IMR-90 (cell line): ENCODE results near the gene BUB1B. TPM values are rescaled to one million over a fixed set of nuclear protein-coding genes. Genes with fewer than 3 reads are reported as not detected.

Source experiments
- ATAC-seq: fragments of 200-7000 bp; cut with Tn5 transposase; 2 replicates; pipeline ENCODE4 v1.9.1; 2020; ENCODE audit warnings: low read depth, mild to moderate bottlenecking, moderate library complexity
- BruUV-seq: library from RNA; stranded (reverse); fragments of 400-500 nt; replicated peaks from 2 replicates; lab custom pipeline; 2021; lab: Mats Ljungman, UMichigan
- CTCF ChIA-PET: fragments of 300-600 bp; formaldehyde crosslinking; extraction: SDS; loops from one replicate; lab custom pipeline; 2021; ENCODE audit warnings: antibody characterized with exemption; lab: Yijun Ruan, JAX
- POLR2A ChIA-PET: fragments of 300-600 bp; sonication (Branson Sonifier 250); formaldehyde crosslinking; loops from one replicate; lab custom pipeline; 2022; ENCODE audit warnings: antibody characterized with exemption; ENCODE audit not compliant: unreplicated experiment; lab: Charles Lee
- DNase-seq: peaks from one replicate; pipeline ENCODE4 v3.0.0; 2013
- H2AFZ ChIP-seq: replicated peaks from 2 replicates; pipeline ENCODE3; 2013; ENCODE audit warnings: low read length, mild to moderate bottlenecking; ENCODE audit not compliant: poor library complexity
- H2AK5ac ChIP-seq: 2 replicates; pipeline ENCODE4 v1.6.1; 2013; ENCODE audit warnings: low read depth, low read length, inconsistent platforms
- H2AK9ac ChIP-seq: replicated peaks from 2 replicates; pipeline ENCODE3; 2013; ENCODE audit warnings: mild to moderate bottlenecking, low read depth, low read length, moderate library complexity; ENCODE audit not compliant: poor library complexity
- H2BK120ac ChIP-seq: 2 replicates; pipeline ENCODE4 v1.6.1; 2013; ENCODE audit warnings: low read depth, low read length, inconsistent platforms
- H2BK15ac ChIP-seq: 3 replicates; pipeline ENCODE4 v1.6.1; 2013; ENCODE audit warnings: low read depth, low read length, inconsistent platforms
- H2BK20ac ChIP-seq: 2 replicates; pipeline ENCODE4 v1.6.1; 2013; ENCODE audit warnings: low read depth, mild to moderate bottlenecking, inconsistent platforms, low read length, moderate library complexity
- H2BK5ac ChIP-seq: 2 replicates; pipeline ENCODE4 v1.6.1; 2013; ENCODE audit warnings: mild to moderate bottlenecking, low read depth, low read length, inconsistent platforms; ENCODE audit not compliant: poor library complexity, severe bottlenecking
- H3K14ac ChIP-seq: replicated peaks from 2 replicates; pipeline ENCODE4 v1.6.1; 2013; ENCODE audit warnings: low read depth, low read length, inconsistent platforms
- H3K18ac ChIP-seq: 2 replicates; pipeline ENCODE4 v1.6.1; 2013; ENCODE audit warnings: low read depth, low read length, control low read depth
- H3K23ac ChIP-seq: 2 replicates; pipeline ENCODE4 v1.6.1; 2013; ENCODE audit warnings: low read depth, low read length, inconsistent platforms
- H3K27ac ChIP-seq: 2 replicates; pipeline ENCODE4 v1.5.1; 2013; ENCODE audit warnings: mild to moderate bottlenecking, control low read depth, low read length; ENCODE audit not compliant: insufficient read depth
- H3K27me3 ChIP-seq: 2 replicates; pipeline ENCODE4 v1.6.1; 2013; ENCODE audit warnings: low read length; ENCODE audit not compliant: control insufficient read depth, insufficient read depth
- H3K36me3 ChIP-seq: 2 replicates; pipeline ENCODE4 v1.6.1; 2013; ENCODE audit warnings: low read length, mixed read lengths; ENCODE audit not compliant: control insufficient read depth, insufficient read depth
- H3K4ac ChIP-seq: 2 replicates; pipeline ENCODE4 v1.6.1; 2013; ENCODE audit warnings: low read depth, low read length, inconsistent platforms
- H3K4me1 ChIP-seq: 2 replicates; pipeline ENCODE4 v1.6.1; 2013; ENCODE audit warnings: low read length, mixed read lengths; ENCODE audit not compliant: control insufficient read depth, insufficient read depth
- H3K4me2 ChIP-seq: 2 replicates; pipeline ENCODE4 v1.6.1; 2013; ENCODE audit warnings: low read depth, mild to moderate bottlenecking, control low read depth, low read length, moderate library complexity
- H3K4me3 ChIP-seq: 2 replicates; pipeline ENCODE4 v1.5.1; 2013; ENCODE audit warnings: low read depth, mild to moderate bottlenecking, control low read depth, low read length, moderate library complexity; ENCODE audit not compliant: insufficient read depth
- H3K56ac ChIP-seq: 2 replicates; pipeline ENCODE4 v1.6.1; 2013; ENCODE audit warnings: low read length, inconsistent platforms; ENCODE audit not compliant: insufficient read depth; ENCODE audit errors: extremely low read depth
- H3K79me1 ChIP-seq, 2 experiments: 2 replicates each; pipeline ENCODE4 v1.6.1; 2013; ENCODE audit warnings: low read length in 2 of 2, inconsistent platforms in 1 of 2, low read depth in 1 of 2
- H3K9ac ChIP-seq: 2 replicates; pipeline ENCODE4 v1.6.1; 2013; ENCODE audit warnings: low read depth, low read length, control low read depth
- H3K9me1 ChIP-seq: 2 replicates; pipeline ENCODE4 v1.6.1; 2013; ENCODE audit warnings: low read length, inconsistent platforms; ENCODE audit not compliant: insufficient read depth
- H3K9me3 ChIP-seq: 2 replicates; pipeline ENCODE4 v1.6.1; 2013; ENCODE audit warnings: low read length; ENCODE audit not compliant: control insufficient read depth, insufficient read depth
- H4K20me1 ChIP-seq: 2 replicates; pipeline ENCODE4 v1.6.1; 2013; ENCODE audit warnings: low read length, inconsistent platforms; ENCODE audit not compliant: insufficient read depth
- H4K5ac ChIP-seq: 2 replicates; pipeline ENCODE4 v1.6.1; 2013; ENCODE audit warnings: mild to moderate bottlenecking, low read depth, low read length, control low read depth
- H4K8ac ChIP-seq, 2 experiments: 2 replicates each; pipeline ENCODE4 v1.6.1; 2013; ENCODE audit warnings: low read depth in 2 of 2, low read length in 2 of 2, control low read depth in 1 of 2, inconsistent platforms in 1 of 2
- H4K91ac ChIP-seq: 2 replicates; pipeline ENCODE4 v1.6.1; 2013; ENCODE audit warnings: low read depth, low read length, inconsistent platforms; ENCODE audit not compliant: insufficient read depth
- CHD1 ChIP-seq: IDR thresholded peaks from 2 replicates; pipeline ENCODE4 v1.6.1; 2012; ENCODE audit warnings: low read depth, low read length, improper control_type of control experiment
- ELK1 ChIP-seq: fragments of 150-350 bp; IDR thresholded peaks from 2 replicates; pipeline ENCODE4 v1.6.1; 2016; ENCODE audit warnings: low read depth, mild to moderate bottlenecking, low read length, moderate library complexity, borderline replicate concordance
- FOS ChIP-seq: fragments of 150-350 bp; IDR thresholded peaks from 2 replicates; pipeline ENCODE4 v1.6.1; 2016; ENCODE audit warnings: low read depth, low read length
- MAFK ChIP-seq: IDR thresholded peaks from 2 replicates; pipeline ENCODE4 v1.6.1; 2012; ENCODE audit warnings: low read depth, low read length, improper control_type of control experiment
- MAZ ChIP-seq: IDR thresholded peaks from 2 replicates; pipeline ENCODE4 v1.6.1; 2012; ENCODE audit warnings: low read depth, mild to moderate bottlenecking, low read length, improper control_type of control experiment, moderate library complexity, borderline replicate concordance
- MXI1 ChIP-seq: IDR thresholded peaks from 2 replicates; pipeline ENCODE4 v1.6.1; 2012; ENCODE audit warnings: low read depth, mild to moderate bottlenecking, low read length, moderate library complexity, borderline replicate concordance
- NFE2L2 ChIP-seq: fragments of 150-350 bp; IDR thresholded peaks from 2 replicates; pipeline ENCODE4 v1.6.1; 2016; ENCODE audit warnings: low read depth, mild to moderate bottlenecking, low read length
- POLR2A ChIP-seq: IDR thresholded peaks from 2 replicates; pipeline ENCODE4 v1.6.1; 2012; ENCODE audit warnings: mild to moderate bottlenecking, low read depth, low read length
- RCOR1 ChIP-seq: IDR thresholded peaks from 2 replicates; pipeline ENCODE4 v1.6.1; 2012; ENCODE audit warnings: mild to moderate bottlenecking, low read length, improper control_type of control experiment; ENCODE audit not compliant: insufficient replicate concordance
- RFX5 ChIP-seq: IDR thresholded peaks from 2 replicates; pipeline ENCODE4 v1.8.0; 2012; ENCODE audit warnings: low read depth, mild to moderate bottlenecking, low read length, moderate library complexity
- SMC3 ChIP-seq: fragments of 150-350 bp; IDR thresholded peaks from 2 replicates; pipeline ENCODE4 v1.6.1; 2016; ENCODE audit warnings: low read depth, mild to moderate bottlenecking, antibody characterized with exemption, low read length, moderate library complexity
- USF2 ChIP-seq: fragments of 150-350 bp; IDR thresholded peaks from 2 replicates; pipeline ENCODE4 v1.6.1; 2017; ENCODE audit warnings: mild to moderate bottlenecking, antibody characterized with exemption, low read length, low read depth
- WGBS, 2 experiments: methylation state at CpG; one replicate each; pipeline versions ENCODE4 v1.1.5 to v1.1.7; 2013; ENCODE audit warnings: missing lambda C conversion rate in 2 of 2; ENCODE audit not compliant: insufficient read length in 1 of 2; ENCODE audit errors: extremely low coverage in 2 of 2; 5-methylcytosine and 5-hydroxymethylcytosine counted together
- dilution Hi-C: fragments of 300-500 bp; cut with HindIII; formaldehyde crosslinking; loops from one replicate; pipeline ENCODE4 v1.14.3; 2018; ENCODE audit warnings: low sequenced_read_pairs; ENCODE audit not compliant: unreplicated experiment
- in situ Hi-C: fragments of 300-500 bp; cut with MboI; formaldehyde crosslinking; loops from 3 replicates; pipeline ENCODE4 v1.14.3; 2019; ENCODE audit warnings: low sequenced_read_pairs, inconsistent platforms, mixed read lengths
- intact Hi-C: fragments of 100-400 bp; cut with micrococcal nuclease; formaldehyde crosslinking; loops from 2 replicates; pipeline ENCODE4 v1.10.0; 2022
- polyA plus RNA-seq, 3 experiments: library from polyadenylated mRNA; depleted of rRNA; stranded (reverse); fragments of >200 nt; gene quantifications; 2 replicates each; pipeline ENCODE4 v1.2.3, GENCODE V29; 2012; ENCODE audit warnings: low replicate concordance in 1 of 3
- total RNA-seq: library from RNA; depleted of rRNA; stranded (reverse); fragments of >200 nt; gene quantifications from 2 replicates; pipeline ENCODE4 v1.2.3, GENCODE V29; 2012
- TF ChIP-seq, protein P1 (sequence below): conservative IDR thresholded peaks from 2 replicates; pipeline ENCODE4 v1.5.1; 2012; ENCODE audit warnings: mild to moderate bottlenecking, low read depth, low read length, improper control_type of control experiment

BUB1B gene
- total and polyA plus RNA-seq, 2 of the 4 experiments (the other 2 are of a cell fraction) = 15.6 to 24.7 TPM

GRCh38 chr15:40133544-40133943, 27.3 kb upstream of the BUB1B start:
- Histone ChIP-seq H3K27me3 (peaks cover 5% of the 10 kb centered on the region), H4K8ac (no peak overlapping the region), H2AFZ (no peak overlapping the region), H3K18ac (no peak overlapping the region), H3K9ac (no peak overlapping the region), H4K20me1 (no peaks in the 10 kb centered on the region), H4K91ac (no peak overlapping the region), H2BK5ac (no peak overlapping the region), H3K79me1 (no peaks in the 10 kb centered on the region), H3K27ac (no peak overlapping the region), H2BK120ac (no peak overlapping the region), H2BK20ac (no peak overlapping the region), H3K4me1 (no peaks in the 10 kb centered on the region), H3K23ac (no peak overlapping the region), H2AK5ac (no peak overlapping the region), H3K56ac (no peak overlapping the region), H3K36me3 (no peaks in the 10 kb centered on the region), H3K4me3 (no peak overlapping the region), H4K5ac (no peak overlapping the region), H2BK15ac (no peak overlapping the region), H2AK9ac (no peak overlapping the region), H3K4me2 (no peak overlapping the region), H3K9me3 (no peaks in the 10 kb centered on the region), H3K4ac (no peak overlapping the region), H3K14ac (no peak overlapping the region), H3K9me1 (no peaks in the 10 kb centered on the region)
- TF ChIP-seq RCOR1 (no peak), MXI1 (no peak), MAZ (no peak), CHD1 (no peak), POLR2A (no peak), FOS (no peak), MAFK (no peak), USF2 (no peak), RFX5 (no peak), SMC3 (no peak), ELK1 (no peak), NFE2L2 (no peak)
- TF ChIP-seq, protein P1, sequence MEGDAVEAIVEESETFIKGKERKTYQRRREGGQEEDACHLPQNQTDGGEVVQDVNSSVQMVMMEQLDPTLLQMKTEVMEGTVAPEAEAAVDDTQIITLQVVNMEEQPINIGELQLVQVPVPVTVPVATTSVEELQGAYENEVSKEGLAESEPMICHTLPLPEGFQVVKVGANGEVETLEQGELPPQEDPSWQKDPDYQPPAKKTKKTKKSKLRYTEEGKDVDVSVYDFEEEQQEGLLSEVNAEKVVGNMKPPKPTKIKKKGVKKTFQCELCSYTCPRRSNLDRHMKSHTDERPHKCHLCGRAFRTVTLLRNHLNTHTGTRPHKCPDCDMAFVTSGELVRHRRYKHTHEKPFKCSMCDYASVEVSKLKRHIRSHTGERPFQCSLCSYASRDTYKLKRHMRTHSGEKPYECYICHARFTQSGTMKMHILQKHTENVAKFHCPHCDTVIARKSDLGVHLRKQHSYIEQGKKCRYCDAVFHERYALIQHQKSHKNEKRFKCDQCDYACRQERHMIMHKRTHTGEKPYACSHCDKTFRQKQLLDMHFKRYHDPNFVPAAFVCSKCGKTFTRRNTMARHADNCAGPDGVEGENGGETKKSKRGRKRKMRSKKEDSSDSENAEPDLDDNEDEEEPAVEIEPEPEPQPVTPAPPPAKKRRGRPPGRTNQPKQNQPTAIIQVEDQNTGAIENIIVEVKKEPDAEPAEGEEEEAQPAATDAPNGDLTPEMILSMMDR = no peak
- intact Hi-C loops (no loop called here), in situ Hi-C loops (no loop called here), dilution Hi-C loops (no loop called here)
- POLR2A ChIA-PET = no interaction called here
- BruUV-seq = no TSS peak
- ATAC-seq (no peak), DNase-seq (no peak)
- 94% methylated on average over 7 of the region's 13 CpGs; no CpG with 5 or more reads in 1 of the 2 experiments for WGBS, 2 experiments
- CTCF ChIA-PET = no interaction called here
